MM.1S (cell line): Measurements from ENCODE around the gene TSPAN17.

Experiments used
- DNase-seq: peaks from one replicate; pipeline ENCODE4 v3.0.0-alpha.2; 2015
- H2AFZ ChIP-seq: fragments of 300-600 bp; sonication (generic); 2 replicates; pipeline ENCODE4 v1.6.0; 2016; ENCODE audit warnings: antibody characterized with exemption, low read length
- H3F3A ChIP-seq: fragments of 300-600 bp; sonication (generic); 2 replicates; pipeline ENCODE4 v1.6.1; 2016; ENCODE audit warnings: mild to moderate bottlenecking, antibody characterized with exemption, low read length, moderate library complexity, mixed read lengths; ENCODE audit not compliant: insufficient read depth
- H3K27ac ChIP-seq: fragments of 300-600 bp; sonication (generic); 2 replicates; pipeline ENCODE4 v1.5.1; 2016; ENCODE audit warnings: mild to moderate bottlenecking, low read length
- H3K27me3 ChIP-seq: fragments of 300-600 bp; sonication (generic); replicated peaks from 2 replicates; pipeline ENCODE4 v1.6.0; 2016; ENCODE audit warnings: low read length; ENCODE audit not compliant: insufficient read depth
- H3K36me3 ChIP-seq: fragments of 300-600 bp; sonication (generic); replicated peaks from 2 replicates; pipeline ENCODE4 v1.6.1; 2016; ENCODE audit warnings: mild to moderate bottlenecking, low read length, mixed read lengths; ENCODE audit not compliant: insufficient read depth
- H3K4me1 ChIP-seq: fragments of 300-600 bp; sonication (generic); 2 replicates; pipeline ENCODE4 v1.6.1; 2016; ENCODE audit warnings: low read length, mixed read lengths
- H3K4me2 ChIP-seq: fragments of 300-600 bp; sonication (generic); 2 replicates; pipeline ENCODE4 v1.6.0; 2016; ENCODE audit warnings: low read depth, low read length
- H3K4me3 ChIP-seq: fragments of 300-600 bp; sonication (generic); 2 replicates; pipeline ENCODE4 v1.5.1; 2016; ENCODE audit warnings: low read length, mixed read lengths
- H3K79me2 ChIP-seq: fragments of 300-600 bp; sonication (generic); 2 replicates; pipeline ENCODE4 v1.6.1; 2016; ENCODE audit warnings: mixed run types, low read length, mixed read lengths
- H3K9ac ChIP-seq: fragments of 300-600 bp; sonication (generic); 2 replicates; pipeline ENCODE4 v1.6.1; 2016; ENCODE audit warnings: low read length, mixed read lengths
- H3K9me2 ChIP-seq: fragments of 300-600 bp; sonication (generic); replicated peaks from 2 replicates; pipeline ENCODE4 v1.6.1; 2016; ENCODE audit warnings: mild to moderate bottlenecking, low read length, mixed read lengths; ENCODE audit not compliant: insufficient read depth
- H3K9me3 ChIP-seq: fragments of 300-600 bp; sonication (generic); replicated peaks from 2 replicates; pipeline ENCODE4 v1.6.1; 2016; ENCODE audit warnings: mild to moderate bottlenecking, low read length, mixed read lengths; ENCODE audit not compliant: insufficient read depth
- H4K20me1 ChIP-seq: fragments of 300-600 bp; sonication (generic); 2 replicates; pipeline ENCODE4 v1.6.1; 2016; ENCODE audit warnings: mild to moderate bottlenecking, low read length, moderate library complexity, mixed read lengths; ENCODE audit not compliant: insufficient read depth
- CTCF ChIP-seq: fragments of 300-600 bp; sonication (generic); IDR thresholded peaks from 2 replicates; pipeline ENCODE4 v1.5.1; 2016; ENCODE audit warnings: antibody characterized with exemption, low read length, mixed read lengths
- EZH2 ChIP-seq: fragments of 300-600 bp; sonication (generic); optimal IDR thresholded peaks from 2 replicates; pipeline ENCODE3; 2017; ENCODE audit warnings: low read depth, mild to moderate bottlenecking, antibody characterized with exemption, low read length, mixed read lengths
- EZH2phosphoT487 ChIP-seq: fragments of 300-600 bp; sonication (generic); IDR thresholded peaks from 2 replicates; pipeline ENCODE4 v1.6.1; 2018; ENCODE audit warnings: antibody characterized with exemption, low read length

The TSPAN17 gene

GRCh38 chr5:176619203-176619568 is 28.1 kb upstream of the TSPAN17 start:
- no peak overlapping the region for H2AFZ ChIP-seq
- H3K9me3 ChIP-seq, result no peaks in the 10 kb centered on the region
- no peak overlapping the region for H3K4me2 ChIP-seq
- H3K9me2 ChIP-seq, result no peaks in the 10 kb centered on the region
- DNase-seq, result no peak
- H3K36me3 ChIP-seq, result no peaks in the 10 kb centered on the region
- no peaks in the 10 kb centered on the region for H3K79me2 ChIP-seq
- no peak overlapping the region for H3K9ac ChIP-seq
- H4K20me1 ChIP-seq, result no peaks in the 10 kb centered on the region
- H3K4me3 ChIP-seq, result no peak overlapping the region
- no peak overlapping the region for H3K27ac ChIP-seq
- H3K4me1 ChIP-seq, result no peaks in the 10 kb centered on the region
- TF ChIP-seq EZH2phosphoT487, result no peak
- no peak for TF ChIP-seq CTCF
- TF ChIP-seq EZH2, result no peak
- no peaks in the 10 kb centered on the region for H3F3A ChIP-seq
- peaks cover 74% of the 10 kb centered on the region for H3K27me3 ChIP-seq

GRCh38 chr5:176619569-176620332 is 27.5 kb upstream of the TSPAN17 start:
- Histone ChIP-seq H3K9me3 (no peaks in the 10 kb centered on the region), H3K4me2 (no peak overlapping the region), H4K20me1 (no peaks in the 10 kb centered on the region), H3K36me3 (no peaks in the 10 kb centered on the region), H3F3A (no peaks in the 10 kb centered on the region), H3K9me2 (no peaks in the 10 kb centered on the region), H3K4me3 (no peak overlapping the region), H3K27ac (no peak overlapping the region), H3K79me2 (no peaks in the 10 kb centered on the region), H2AFZ (no peak overlapping the region), H3K4me1 (no peaks in the 10 kb centered on the region), H3K27me3 (peaks cover 77% of the 10 kb centered on the region), H3K9ac (no peak overlapping the region)
- TF ChIP-seq CTCF (no peak), EZH2phosphoT487 (no peak), EZH2 (no peak)
- DNase-seq, result no peak

GRCh38 chr5:176620333-176620981 is 26.8 kb upstream of the TSPAN17 start:
- no peaks in the 10 kb centered on the region for H3K9me2 ChIP-seq
- no peaks in the 10 kb centered on the region for H3K4me1 ChIP-seq
- H2AFZ ChIP-seq, result no peak overlapping the region
- H3K9ac ChIP-seq, result no peak overlapping the region
- no peak for DNase-seq
- no peaks in the 10 kb centered on the region for H3K9me3 ChIP-seq
- no peak overlapping the region for H3K27ac ChIP-seq
- H3K4me3 ChIP-seq, result no peak overlapping the region
- TF ChIP-seq CTCF, result no peak
- no peak for TF ChIP-seq EZH2
- TF ChIP-seq EZH2phosphoT487, result no peak
- H3F3A ChIP-seq, result no peaks in the 10 kb centered on the region
- no peaks in the 10 kb centered on the region for H3K36me3 ChIP-seq
- H3K27me3 ChIP-seq, result peaks cover 81% of the 10 kb centered on the region
- H4K20me1 ChIP-seq, result no peaks in the 10 kb centered on the region
- H3K4me2 ChIP-seq, result no peak overlapping the region
- H3K79me2 ChIP-seq, result no peaks in the 10 kb centered on the region
